Limb (tissue), 2 donors: ENCODE measurements around the gene KLC1.
"Not testable (repeated sequence)": the region's sequence is repeated elsewhere in the genome, so short reads cannot be mapped to it uniquely, and the experiment has no call there.

Experiments
- DNase-seq, 2 donors: peaks; one replicate each; pipeline ENCODE4 v3.0.0-alpha.2; 2016; ENCODE audit errors: extremely low spot score in 2 of 2

The KLC1 gene

DNA sequence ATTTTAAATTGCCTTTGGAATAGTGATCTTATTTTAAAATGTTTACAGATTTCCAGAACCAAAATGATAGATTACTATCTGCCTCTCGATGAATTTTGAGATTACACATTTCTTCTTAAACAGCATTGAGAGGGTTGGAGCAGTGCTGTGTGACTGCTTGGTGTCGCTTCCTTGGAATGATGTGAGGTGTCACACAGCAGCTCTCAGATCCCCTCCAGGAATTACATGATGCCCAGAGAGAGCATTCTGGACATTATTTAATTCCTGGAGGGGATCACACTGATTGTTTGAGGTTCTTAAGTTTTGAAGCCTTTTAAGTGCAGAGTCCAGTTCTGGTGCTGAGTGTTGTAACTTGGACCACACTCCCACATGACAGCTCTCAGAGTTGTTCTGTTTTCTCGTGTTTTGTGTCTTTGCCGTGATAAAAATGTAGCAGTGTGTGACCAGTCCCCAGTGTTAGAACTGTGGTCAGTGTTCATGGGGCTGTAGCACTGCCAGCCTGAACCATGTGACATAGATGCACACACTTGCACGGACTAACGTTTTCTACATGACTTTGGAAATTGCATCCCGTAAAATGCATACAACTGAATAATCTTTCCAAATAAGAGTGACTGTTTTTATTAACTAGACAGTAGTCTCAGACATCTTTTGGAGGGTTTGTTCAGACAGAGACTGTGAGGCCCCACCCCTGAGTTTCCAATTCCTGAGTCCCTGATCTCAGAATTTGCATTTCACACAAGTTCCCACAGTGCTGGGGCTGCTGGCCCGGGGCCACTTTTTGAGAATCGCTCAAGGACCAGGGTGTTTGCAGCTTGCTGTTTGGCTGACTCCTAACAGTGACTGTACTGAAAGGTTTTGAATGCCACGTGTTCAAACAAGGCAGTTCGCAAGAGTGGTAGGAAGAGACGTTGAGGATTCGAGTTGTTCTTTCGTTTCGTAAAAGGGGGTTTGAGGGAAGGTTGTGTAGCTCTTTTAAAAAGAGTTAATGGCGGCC lies 60.2 kb downstream of the KLC1 start:
- peak in 1 of 2 donors; percentile 31 for DNase-seq

DNA sequence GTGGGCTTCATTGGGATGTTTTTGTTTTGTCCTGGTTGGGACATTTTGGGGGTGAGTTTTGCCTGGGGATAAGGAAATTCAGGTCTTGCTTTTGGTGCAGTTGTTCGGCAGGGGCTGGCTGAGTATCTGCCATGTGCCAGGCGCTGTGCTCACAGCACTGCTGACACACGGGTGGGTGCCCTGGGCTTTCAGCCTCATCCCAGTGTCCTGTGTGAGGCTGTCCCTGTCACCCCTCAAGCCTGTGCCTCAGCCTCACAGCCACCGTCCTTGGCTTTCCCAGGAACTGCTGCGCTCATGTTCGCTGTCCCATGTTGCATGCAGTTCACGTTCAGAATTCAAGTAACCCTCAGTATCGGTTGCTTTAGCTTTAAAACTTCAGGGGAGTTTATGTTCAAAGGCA lies 61.3 kb downstream of the KLC1 start:
- no peak for DNase-seq

DNA sequence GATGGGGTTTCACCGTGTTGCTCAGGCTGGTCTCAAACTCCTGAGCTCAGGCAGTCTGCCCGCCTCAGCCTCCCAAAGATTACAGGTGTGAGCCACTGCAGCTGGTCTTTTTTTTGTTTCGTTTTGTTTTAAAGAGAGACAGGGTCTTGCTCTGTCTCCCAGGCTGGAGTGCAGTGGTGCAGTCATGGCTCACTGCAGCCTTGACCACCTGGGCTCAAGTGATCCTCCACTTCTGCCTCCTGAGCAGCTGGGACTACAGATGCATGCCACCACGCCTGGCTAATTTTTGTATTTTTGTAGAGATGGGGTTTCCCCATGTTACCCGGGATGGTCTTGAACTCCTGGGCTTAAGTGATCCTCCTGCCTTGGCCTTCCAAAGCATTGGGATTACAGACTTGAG lies 62.6 kb downstream of the KLC1 start:
- not testable (repeated sequence) for DNase-seq

DNA sequence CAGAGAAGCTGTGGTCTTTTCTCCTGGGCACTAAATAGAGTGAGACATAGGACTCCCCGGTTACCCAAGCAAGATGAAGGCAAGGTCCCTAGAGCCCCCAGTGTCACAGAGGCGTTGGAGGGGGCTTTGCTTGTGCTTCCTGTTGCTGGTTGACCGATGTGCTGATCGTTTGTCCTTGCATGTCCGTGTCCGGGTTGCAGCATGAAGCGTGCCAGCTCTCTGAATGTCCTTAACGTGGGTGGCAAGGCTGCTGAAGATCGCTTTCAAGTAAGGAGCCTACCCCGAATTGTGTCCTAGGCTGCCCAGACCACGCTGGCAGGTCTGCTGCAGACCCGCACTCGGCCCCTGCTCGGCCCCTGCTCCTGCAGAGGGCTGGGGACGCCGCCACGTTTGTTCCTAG lies 63.1 kb downstream of the KLC1 start:
- no peak for DNase-seq

DNA sequence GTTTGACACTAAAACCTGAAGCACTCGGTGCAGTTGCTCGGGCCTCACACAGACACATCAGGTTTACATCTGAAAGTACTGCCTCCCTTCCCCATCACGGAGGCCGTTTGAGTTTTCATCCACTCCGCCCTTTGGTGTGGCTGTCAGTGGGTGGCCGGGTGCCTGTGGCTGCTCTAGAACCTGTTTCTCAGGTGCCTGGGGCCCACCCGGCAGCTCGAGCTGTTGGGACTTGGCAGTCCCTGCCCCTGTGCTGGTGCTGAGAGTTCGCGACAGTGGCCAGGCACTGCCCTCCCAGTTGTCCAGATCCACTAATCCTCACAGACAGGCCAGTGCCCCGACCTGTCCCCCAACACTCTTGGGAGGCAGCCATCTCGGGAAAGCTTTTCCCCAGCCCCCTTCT lies 63.9 kb downstream of the KLC1 start:
- DNase-seq = peak in 1 of 2 donors; percentile 27

DNA sequence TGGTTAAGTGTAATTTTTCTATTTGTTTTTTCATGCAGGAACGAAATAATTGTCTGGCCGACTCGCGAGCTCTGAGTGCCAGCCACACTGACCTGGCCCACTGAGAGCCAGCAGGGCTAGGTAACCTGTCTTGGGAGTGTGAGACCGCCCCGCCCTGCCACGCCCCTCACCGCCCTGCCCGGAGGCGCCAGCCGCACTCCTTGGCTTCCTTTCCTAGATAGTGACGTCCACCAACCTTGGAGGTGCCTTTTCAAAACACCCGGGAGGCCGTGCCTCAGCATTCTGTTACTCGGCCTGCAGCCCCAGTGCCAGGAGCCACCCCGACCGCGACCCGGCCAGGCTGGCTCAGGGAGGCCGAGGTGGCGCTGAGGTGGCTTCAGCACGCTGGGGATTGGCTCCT lies 64.5 kb downstream of the KLC1 start:
- peak in 1 of 2 donors; percentile 23 for DNase-seq

DNA sequence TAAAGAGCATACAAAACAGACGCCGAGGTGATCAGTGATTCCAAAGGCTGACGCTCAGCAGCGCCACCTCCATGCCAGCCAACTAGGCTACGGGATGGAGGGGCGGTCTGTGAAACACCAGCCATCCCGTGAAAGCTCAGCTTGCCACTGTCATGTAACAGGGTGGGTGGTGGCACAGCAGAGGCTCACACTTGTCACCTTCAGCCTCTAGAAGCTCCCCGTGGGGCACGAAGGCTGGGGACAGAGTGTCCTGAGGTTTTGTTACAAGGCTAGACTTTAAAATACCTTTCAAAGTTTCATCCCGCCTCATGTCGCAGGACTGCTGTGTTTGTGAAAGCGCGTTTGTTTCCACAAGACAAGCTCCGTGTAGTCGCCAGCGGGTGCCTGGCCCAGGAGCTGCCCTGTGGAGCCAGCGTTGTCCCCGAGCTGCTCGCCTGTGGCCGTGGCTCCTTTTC lies 65.6 kb downstream of the KLC1 start:
- DNase-seq = peak in 1 of 2 donors; percentile 24

DNA sequence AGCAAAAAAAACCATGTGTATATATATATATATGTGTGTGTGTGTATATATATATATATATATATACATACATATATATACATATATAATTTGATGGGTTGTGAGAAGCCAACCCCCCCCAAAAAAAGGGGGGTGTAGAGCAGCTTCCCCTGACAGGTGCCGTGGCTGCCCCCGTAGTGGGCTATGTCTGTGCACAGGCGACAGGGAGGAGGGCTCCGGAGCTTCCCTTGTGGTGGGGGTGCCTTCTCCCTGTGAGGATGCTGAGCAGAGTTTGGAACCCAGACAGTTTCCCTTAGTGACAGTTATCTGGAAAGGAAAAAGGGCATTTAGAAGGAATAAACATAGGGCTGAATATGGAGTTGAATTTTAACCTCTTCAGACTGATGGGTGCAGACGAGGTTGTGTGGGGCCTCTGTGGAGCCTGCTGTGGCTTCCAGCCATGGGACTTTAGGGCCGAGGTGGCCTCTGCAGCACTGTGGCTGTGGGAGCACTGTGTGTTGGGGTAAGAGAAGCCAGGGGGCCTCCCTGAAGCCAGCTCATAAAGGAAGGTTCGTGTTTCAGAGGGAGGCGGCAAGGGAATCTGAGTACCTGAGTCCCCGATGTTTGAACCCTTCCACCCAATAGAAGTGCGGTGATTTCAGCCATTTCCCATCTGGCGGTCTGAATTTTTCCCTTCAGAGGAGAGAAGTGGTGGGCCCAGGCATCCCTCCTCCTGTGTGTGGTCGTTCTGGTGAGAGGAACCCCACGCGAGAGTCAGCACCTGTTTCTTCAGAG lies 66.5 kb downstream of the KLC1 start:
- peak in 1 of 2 donors; percentile 24 for DNase-seq

DNA sequence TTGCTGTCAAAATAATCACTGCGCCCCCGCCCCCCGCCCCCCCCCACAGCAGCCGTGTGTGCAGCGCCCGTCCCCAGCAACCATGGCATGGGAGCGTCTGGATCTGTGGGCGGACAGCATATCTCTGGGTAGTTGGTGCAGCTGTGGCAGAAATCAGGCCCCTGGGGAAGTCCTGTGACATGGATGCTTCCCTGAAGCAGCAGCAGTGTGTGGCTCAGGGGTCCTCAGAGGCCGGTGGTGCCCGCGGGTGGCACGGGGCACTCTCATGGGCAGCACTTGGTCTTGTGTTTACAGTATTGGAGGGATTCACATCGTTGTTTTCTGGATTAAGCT lies 67.0 kb downstream of the KLC1 start:
- DNase-seq = peak in 1 of 2 donors; percentile 54

DNA sequence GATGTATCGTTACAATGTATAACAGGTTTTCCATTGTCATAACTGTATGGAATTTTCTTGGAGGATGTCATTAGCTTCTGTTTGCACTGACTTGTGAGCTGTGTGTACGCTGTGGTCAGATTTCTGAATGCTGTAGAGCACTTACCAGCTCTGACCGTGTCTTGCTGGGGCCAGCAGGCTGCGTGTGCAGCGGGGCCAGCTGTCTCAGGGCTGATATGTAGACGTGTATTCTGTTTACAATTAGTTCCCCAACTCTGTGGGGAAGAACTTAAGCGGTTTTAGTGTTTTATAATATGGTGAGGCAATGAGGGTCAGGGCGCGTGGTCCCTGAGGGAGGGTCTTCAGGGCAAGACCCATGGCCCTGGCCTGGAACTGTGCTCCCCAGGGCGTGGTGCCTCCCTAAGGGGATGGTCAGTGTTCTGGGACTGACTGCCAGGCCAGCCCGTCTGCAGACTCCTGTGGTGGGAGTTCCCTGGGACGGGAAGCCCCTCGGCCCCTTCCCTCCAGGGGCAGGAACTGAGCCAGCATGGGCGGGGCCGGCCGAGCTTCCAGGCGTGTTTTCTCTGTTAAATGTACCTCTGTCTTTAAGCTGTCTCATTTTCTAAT lies 67.6 kb downstream of the KLC1 start:
- peak; percentile 62 to 67 for DNase-seq

DNA sequence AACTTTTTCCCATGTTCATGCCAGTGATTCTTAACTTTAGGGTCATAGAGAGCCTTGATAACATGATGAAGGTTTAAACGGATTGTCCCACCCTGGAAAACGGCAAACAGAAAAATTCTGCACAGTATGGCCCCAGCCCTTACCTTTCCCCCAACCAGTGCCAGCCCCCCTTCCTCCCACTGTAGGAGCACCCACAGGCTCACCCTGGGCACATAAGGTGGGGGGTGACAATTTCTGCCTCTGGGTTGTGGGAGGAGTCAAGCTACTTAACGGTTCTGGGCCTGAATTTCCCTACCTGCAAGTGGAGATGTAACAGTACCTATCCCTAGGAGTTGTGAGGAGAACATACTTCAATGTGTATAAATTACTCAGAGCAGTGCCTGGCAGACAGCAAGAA lies 68.2 kb downstream of the KLC1 start:
- DNase-seq = peak in 1 of 2 donors; percentile 21

DNA sequence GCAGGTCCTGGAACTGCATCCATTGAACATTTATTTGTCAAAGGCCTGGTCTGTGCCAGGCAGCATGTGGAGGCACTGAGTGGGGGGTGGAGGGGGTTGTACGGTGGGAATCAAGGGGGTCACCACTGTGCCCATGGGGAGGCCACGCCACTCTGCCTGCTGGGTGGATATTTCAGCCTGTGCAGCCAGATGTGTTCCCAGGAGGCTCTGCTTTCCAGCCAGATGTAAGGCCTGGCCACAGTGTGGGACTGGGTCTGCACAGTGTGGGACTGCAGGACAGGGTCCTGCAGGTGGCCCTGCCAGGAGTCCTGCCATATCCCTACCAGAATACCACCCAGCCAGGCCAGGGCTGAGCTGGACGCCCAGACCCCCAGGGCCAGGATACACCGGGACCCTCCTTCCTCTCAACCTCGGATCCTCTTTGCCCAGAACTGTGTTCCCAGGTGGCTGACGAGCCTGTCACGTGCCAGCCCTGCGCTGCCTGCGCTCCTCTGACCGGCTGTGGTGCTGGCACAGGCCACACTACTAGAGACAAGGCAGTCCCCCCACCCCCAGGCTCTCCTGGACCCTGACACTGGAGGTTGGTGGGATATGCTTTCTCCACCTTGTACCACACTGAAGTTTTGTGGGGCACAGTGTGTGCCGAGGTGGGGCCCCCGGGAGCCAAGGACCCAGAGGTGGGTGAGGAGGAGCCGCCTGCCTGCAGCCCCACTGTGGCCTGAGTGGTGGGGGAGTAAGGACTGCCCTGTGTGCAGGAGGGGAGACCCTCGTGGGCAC lies 68.8 kb downstream of the KLC1 start:
- peak in 1 of 2 donors; percentile 31 for DNase-seq

DNA sequence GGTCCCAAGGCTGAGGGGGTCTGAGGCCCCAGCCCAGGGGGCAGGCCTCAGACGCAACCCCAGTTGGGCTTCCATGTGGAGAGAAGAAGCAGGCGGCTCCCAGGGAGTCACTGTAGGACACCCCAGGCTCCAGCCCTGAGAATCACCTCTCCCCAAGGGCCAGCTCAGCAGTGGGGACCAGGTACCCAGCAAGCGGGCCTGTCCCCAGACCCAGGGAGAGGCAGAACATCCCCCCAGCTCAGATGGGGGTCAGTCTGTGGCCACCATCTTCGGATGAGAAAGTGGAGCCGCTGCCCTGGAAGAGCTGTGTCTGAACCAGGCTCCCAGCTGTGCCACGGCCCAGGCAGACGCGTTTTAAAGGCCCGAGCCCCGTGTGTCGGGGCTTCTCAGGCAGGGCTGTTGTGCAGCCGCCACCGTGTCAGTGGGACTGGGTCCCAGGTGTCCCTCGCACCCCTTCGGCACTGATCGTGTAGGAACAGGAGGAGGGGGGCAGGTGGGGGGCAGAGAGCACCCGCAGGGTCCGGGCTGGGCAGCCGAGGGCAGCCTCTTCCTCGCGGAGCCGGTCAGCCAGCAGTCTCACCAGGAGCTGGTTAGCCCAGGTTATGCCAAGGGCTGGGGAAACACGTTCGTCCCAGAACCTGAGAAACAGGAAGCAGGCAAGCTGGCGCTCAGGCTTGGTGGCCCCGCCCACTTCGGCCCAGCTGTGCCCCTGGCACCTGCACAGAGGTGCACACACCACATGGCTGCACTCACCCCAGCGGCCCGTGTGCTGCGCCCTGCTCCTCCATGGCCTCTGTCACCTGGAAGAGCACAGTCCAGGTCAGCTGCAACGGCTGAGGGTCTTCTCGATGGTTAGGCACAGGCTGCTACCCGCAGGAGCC lies 69.6 kb downstream of the KLC1 start:
- no peak for DNase-seq

DNA sequence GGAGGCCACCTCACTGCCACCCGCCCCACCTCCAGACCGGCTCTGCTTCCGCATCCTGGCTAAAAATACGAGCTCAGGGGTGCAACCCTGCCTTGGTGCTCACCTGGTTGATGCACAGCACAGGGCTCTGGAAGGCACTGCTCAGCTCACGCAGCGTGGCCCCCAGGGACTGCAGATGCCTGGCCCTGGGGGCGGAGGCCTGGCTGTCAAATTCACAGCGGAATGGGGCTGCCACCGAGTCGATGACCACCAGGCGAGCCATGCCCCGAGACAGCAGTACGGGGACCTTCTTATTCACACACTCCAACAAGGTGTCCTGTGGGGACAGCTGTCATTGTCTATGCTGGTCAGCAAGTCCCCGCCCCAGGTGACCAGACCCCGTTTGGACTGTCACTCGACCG lies 70.2 kb downstream of the KLC1 start:
- DNase-seq = no peak

DNA sequence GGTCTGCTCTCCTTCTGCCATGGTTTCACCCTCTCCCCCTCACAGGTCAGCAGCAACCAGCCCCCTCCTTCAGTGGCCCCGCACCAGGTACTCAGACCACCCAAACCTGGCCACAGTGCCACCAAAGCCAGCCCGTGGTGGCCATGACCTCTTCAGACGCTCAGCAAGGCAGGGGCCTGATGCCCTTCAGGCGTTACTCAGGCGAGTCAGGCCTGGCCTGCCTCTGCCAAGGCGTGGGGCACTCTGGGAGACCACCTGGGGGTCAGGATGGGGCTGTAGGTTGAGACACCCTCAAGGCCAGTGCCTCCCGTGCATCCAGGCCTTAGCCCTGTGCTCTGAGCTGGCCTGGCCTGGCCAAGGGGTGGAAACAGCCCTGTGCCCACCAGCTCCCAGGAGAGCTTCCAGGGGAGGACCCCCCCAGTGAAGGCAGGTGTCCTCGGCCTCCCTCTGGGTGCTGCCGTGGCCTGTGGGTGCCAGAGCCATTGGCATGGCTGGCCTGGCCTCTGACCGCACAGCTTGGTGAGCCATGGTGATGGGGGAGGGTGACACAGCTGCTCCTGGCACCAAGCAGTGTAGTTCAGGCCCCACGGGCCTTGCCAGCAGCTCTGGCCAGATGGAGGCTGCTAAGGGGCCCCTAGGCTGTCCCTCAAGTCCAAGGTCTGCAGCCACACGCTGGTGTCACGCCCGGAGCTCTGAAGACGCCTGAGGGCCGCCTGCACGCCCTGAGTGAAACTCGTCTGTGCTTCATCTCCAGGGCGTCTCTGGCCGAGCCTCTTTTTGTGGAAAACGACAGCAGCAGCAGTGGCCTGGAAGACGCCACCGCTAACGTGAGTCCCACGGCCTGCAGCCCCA lies 71.1 kb downstream of the KLC1 start:
- peak in 1 of 2 donors; percentile 29 for DNase-seq

DNA sequence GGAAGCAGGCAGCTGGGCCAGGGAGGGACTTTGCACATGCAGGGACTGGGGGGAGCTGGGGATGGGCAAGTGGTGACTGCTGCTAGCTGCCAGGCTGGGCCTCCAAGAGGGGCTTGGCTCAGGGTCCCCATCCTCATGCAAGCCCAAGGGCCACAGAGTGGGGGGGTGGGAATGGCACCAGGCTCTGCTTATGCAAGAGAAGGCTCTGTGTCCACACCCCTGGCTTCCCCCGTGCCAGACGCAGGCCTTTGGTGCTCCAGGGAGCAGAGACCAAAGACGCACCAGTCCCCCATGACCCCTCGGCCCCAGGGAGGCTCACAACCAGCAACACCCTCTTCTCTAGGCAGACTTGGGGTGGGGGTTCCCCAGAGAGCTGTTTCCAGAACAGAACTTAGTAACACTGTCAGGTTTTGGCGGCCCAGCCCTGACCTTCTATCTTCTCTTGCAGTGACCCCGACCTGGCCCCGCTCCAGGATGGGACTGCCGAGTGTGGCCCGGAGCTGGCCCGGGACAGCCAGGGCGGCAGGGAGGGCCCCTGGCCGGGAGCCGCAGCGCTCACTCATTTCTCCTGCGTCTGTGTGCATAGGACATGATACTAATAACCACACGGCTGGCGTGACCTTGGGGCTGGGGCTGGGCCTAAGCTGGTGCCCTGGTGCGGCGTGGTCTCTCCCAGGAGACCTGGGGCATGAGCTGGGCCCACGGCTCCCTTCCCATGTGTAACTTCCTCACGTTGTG lies 71.9 kb downstream of the KLC1 start:
- DNase-seq = peak in 1 of 2 donors; percentile 28

DNA sequence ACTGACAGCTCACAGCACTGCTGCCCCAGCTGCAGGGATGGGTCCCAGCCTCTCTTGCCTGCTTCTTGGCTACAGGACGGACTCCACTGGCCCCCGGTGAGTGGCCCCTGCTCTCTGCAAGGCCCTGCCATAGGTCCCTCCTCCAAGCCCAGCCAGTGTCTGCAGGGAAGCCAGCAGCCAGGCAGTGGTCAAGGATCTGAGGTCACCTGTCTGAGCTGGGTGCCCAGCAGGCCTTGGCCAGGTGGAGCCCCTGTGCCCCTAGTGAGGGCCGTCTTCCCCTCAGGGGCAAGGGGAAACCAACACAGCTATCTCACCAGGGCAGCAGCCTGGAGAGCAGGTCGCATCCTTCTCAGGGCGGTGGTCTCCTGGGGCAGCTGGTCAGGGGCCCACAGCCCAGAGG lies 73.1 kb downstream of the KLC1 start:
- peak in 1 of 2 donors; percentile 26 for DNase-seq
